ENCODE measurements around the gene SORD.
"Not testable (repeated sequence)": the region's sequence is repeated elsewhere in the genome, so short reads cannot be mapped to it uniquely, and the experiment has no call there.

DNA sequence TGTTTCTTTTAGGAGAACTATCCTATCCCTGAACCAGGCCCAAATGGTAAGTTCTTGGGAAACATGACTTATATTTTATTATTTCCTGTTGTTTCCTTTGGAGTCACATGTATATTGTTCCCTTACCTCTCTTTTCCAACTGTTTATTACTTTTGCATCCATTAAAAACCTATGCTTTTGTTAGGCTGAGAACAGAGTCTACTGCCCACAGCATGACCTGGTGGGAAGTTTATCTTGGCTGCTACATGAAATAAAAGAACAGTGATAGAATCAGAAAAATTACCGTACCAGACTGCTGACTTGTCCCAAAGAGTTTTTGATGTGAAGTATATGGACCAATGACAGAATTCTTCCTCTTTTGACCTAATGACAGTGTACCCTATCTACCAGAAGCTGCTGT, 17.4 kb downstream of the SORD start:
- not testable (repeated sequence) for TF ChIP-seq CTCF (IDR thresholded peaks at IDR 0.05; ENCODE audit: insufficient read depth, low read length, poor library complexity, severe bottlenecking); EZH2phosphoT487 (conservative IDR thresholded peaks at IDR 0.05; ENCODE audit: low read length)
